Pancreas (tissue), 10 donors: ENCODE measurements around the gene SPATA16. TPM values are rescaled to one million over a fixed set of nuclear protein-coding genes. Genes with fewer than 3 reads are reported as not detected.
A peak's percentile ranks its signal among the peaks of the same experiment; 100 is the strongest.

Experiments used
- ATAC-seq, 4 donors: fragments of 200-7000 bp; cut with Tn5 transposase; one replicate each; pipeline versions ENCODE4 v1.8.0 to v1.9.1; 2020; ENCODE audit warnings: mild to moderate bottlenecking in 4 of 4, moderate library complexity in 4 of 4
- DNase-seq, 6 donors: peaks; one replicate each; pipeline ENCODE4 v3.0.0-alpha.2; 2020
- FAIRE-seq: peaks from 2 replicates; lab custom pipeline; 2012; peaks lifted over from hg19 to GRCh38; lab: Jason Lieb, UNC
- H3K27ac ChIP-seq, 4 donors: fragments of 200-600 bp; sonication (generic); 1 replicate in 3 of 4; 2 replicates in 1 of 4; pipeline versions ENCODE4 v1.5.0 to v1.8.0; 2020
- H3K27me3 ChIP-seq, 4 donors: fragments of 200-600 bp; one replicate each; pipeline ENCODE4 v1.8.0; 2021
- H3K36me3 ChIP-seq, 3 donors: fragments of 200-600 bp; sonication (generic) in 1 of 3; one replicate each; pipeline versions ENCODE4 v1.5.0 to v1.8.0; 2020 to 2021
- H3K4me1 ChIP-seq, 3 donors: fragments of 200-600 bp; one replicate each; pipeline ENCODE4 v1.8.0; 2021
- H3K4me3 ChIP-seq, 4 donors: fragments of 200-600 bp; sonication (generic) in 2 of 4; one replicate each; pipeline versions ENCODE4 v1.5.0 to v1.8.0; 2020 to 2021
- H3K9me3 ChIP-seq, 4 donors: fragments of 200-600 bp; one replicate each; pipeline ENCODE4 v1.8.0; 2021
- CTCF ChIP-seq, 4 donors: fragments of 200-600 bp; sonication (generic) in 3 of 4; IDR thresholded peaks; one replicate each; pipeline versions ENCODE4 v1.5.0 to v1.8.0; 2021; ENCODE audit warnings: antibody characterized with exemption in 4 of 4
- WGBS, 2 donors: extraction: QIAGEN DNeasy Blood & Tissue Kit; methylation state at CpG; one replicate each; pipeline ENCODE4 v1.1.7; 2013; 5-methylcytosine and 5-hydroxymethylcytosine counted together
- intact Hi-C, 3 donors: fragments of 100-400 bp; cut with DNase I; formaldehyde crosslinking; loops; one replicate each; pipeline versions ENCODE4 v1.11.1 to v1.14.2; 2022
- polyA plus RNA-seq, 2 donors: library from polyadenylated mRNA; stranded (reverse); fragments of 200-250 nt; gene quantifications; one replicate each; pipeline ENCODE4 v1.2.3, GENCODE V29; 2013
- total RNA-seq, 6 donors: library from RNA; stranded (reverse); fragmentation: NEBNext Ultra II Directional in 4 of 6; extraction: Animal tissue kit (Norgen Biotek cat#: 25700) in 4 of 6; gene quantifications; one replicate each; pipeline versions ENCODE4 v1.2.1 to v1.2.4, GENCODE V29; 2021 to 2023
- donor health status: healthy with polysubstance abuse.
- donor health status: DM: no; HTN: no; CAD: no; lungs with moderate emphysema.
- donor health status: DM: no; HTN: no; CAD: no.
- donor health status: control.
- donor health status: control.
- donor health status: Bipolar disorder and iron deficiency.
- donor health status: DM: yes; HTN: yes; CAD: no.
- donor health status: DM: no; HTN: no; CAD: no.
- donor health status: DM: no; HTN: no; CAD: no.
- donor health status: DM: yes; HTN: yes; CAD: no.

SPATA16 gene
- total and polyA plus RNA-seq, 8 donors = not detected

GRCh38 chr3:172856795-172857742 lies 284.0 kb downstream of the SPATA16 start:
- DNase-seq (peak in 3 of 6 donors; percentile 16 to 50 (median 29)), ATAC-seq (peak; percentile 63 to 96 (median 94)), FAIRE-seq (no peak)
- WGBS, 2 donors = 17 to 22% methylated on average over 4 of the region's 4 CpGs
- H3K4me3 ChIP-seq = no peak overlapping the region
- intact Hi-C loops = no loop called here
- H3K27ac ChIP-seq = peak overlapping the region in 2 of 4 donors; percentile 62 to 70
- H3K36me3 ChIP-seq = no peaks in the 10 kb centered on the region
- H3K27me3 ChIP-seq = no peaks in the 10 kb centered on the region
- H3K9me3 ChIP-seq = no peaks in the 10 kb centered on the region
- TF ChIP-seq CTCF (IDR thresholded peaks at IDR 0.05) = no peak
- peaks cover 0 to 17% (median 11%) of the 10 kb centered on the region in 3 donors for H3K4me1 ChIP-seq

- TF ChIP-seq CTCF (IDR thresholded peaks at IDR 0.05) = no peak
- Histone ChIP-seq H3K9me3 (no peaks in the 10 kb centered on the region), H3K36me3 (no peaks in the 10 kb centered on the region), H3K27ac (no peak overlapping the region), H3K27me3 (no peaks in the 10 kb centered on the region), H3K4me3 (no peak overlapping the region), H3K4me1 (peaks cover 0 to 22% (median 11%) of the 10 kb centered on the region in 3 donors)
- no peak for FAIRE-seq
- ATAC-seq = no peak
- intact Hi-C loops = no loop called here
- DNase-seq = no peak
These were observed 286.0 kb downstream of the SPATA16 start for GRCh38 chr3:172855037-172855436.

GRCh38 chr3:172853921-172854666 lies 286.9 kb downstream of the SPATA16 start:
- Histone ChIP-seq H3K9me3 (no peaks in the 10 kb centered on the region), H3K36me3 (no peaks in the 10 kb centered on the region), H3K4me3 (no peak overlapping the region), H3K27ac (no peak overlapping the region), H3K4me1 (peaks cover 0 to 22% (median 11%) of the 10 kb centered on the region in 3 donors), H3K27me3 (no peaks in the 10 kb centered on the region)
- FAIRE-seq (no peak), DNase-seq (no peak), ATAC-seq (no peak)
- WGBS, 2 donors = 55 to 68% methylated on average over 3 of the region's 3 CpGs
- intact Hi-C loops = no loop called here
- TF ChIP-seq CTCF (IDR thresholded peaks at IDR 0.05) = no peak

- ATAC-seq = no peak
- Histone ChIP-seq H3K4me1 (peaks cover 0 to 15% (median 9%) of the 10 kb centered on the region in 3 donors), H3K9me3 (no peaks in the 10 kb centered on the region), H3K27me3 (no peaks in the 10 kb centered on the region), H3K36me3 (no peaks in the 10 kb centered on the region), H3K4me3 (no peak overlapping the region), H3K27ac (no peak overlapping the region)
- 54 to 77% methylated on average over 1 of the region's 1 CpG for WGBS, 2 donors
- no peak for TF ChIP-seq CTCF (IDR thresholded peaks at IDR 0.05)
- DNase-seq = no peak
- intact Hi-C loops = no loop called here
- no peak for FAIRE-seq
These were observed 288.0 kb downstream of the SPATA16 start for GRCh38 chr3:172853005-172853404.
